GM10248 (cell line): ENCODE results near the gene SLC41A3.
A peak's percentile ranks its signal among the peaks of the same experiment; 100 is the strongest.
"Not testable (repeated sequence)": the region's sequence is repeated elsewhere in the genome, so short reads cannot be mapped to it uniquely, and the experiment has no call there.

Experiments
- CTCF ChIA-PET: fragments of 300-600 bp; sonication (Branson Sonifier 250); formaldehyde crosslinking; extraction: SDS; loops from one replicate; lab custom pipeline; 2021; ENCODE audit warnings: antibody characterized with exemption; lab: Yijun Ruan, JAX
- POLR2A ChIA-PET: fragments of 350-650 bp; sonication (Branson Sonifier 250); formaldehyde crosslinking; extraction: SDS; loops from one replicate; lab custom pipeline; 2020; ENCODE audit warnings: antibody characterized with exemption; lab: Yijun Ruan, JAX
- DNase-seq: peaks from one replicate; pipeline ENCODE4 v3.0.0; 2012; ENCODE audit errors: extremely low spot score
- CTCF ChIP-seq: IDR thresholded peaks from 2 replicates; pipeline ENCODE4 v1.5.1; 2012; ENCODE audit warnings: mild to moderate bottlenecking, low read depth; ENCODE audit errors: extremely low read depth, missing control alignments, control extremely low read depth

Gene SLC41A3

GRCh38 chr3:126002189-126002588, 81.7 kb downstream of the SLC41A3 start:
- TF ChIP-seq CTCF: no peak
- POLR2A ChIA-PET: no interaction called here
- no peak for DNase-seq
- CTCF ChIA-PET: no interaction called here

- DNase-seq, POLR2A ChIA-PET: not testable (repeated sequence)
- CTCF ChIA-PET: interaction anchor here (1.4 kb wide), 1 partner anchor 10 kb away, joined by 3 read pairs; no protein-coding TSS in a partner anchor
These were observed 87.2 kb downstream of the SLC41A3 start for GRCh38 chr3:125996751-125997150.

GRCh38 chr3:125990253-125990970, 93.5 kb downstream of the SLC41A3 start:
- ChIA-PET CTCF (no interaction called here), POLR2A (no interaction called here)
- DNase-seq: peak; percentile 79

GRCh38 chr3:125984951-125985350, 99.0 kb downstream of the SLC41A3 start:
- DNase-seq, CTCF ChIA-PET, POLR2A ChIA-PET: not testable (repeated sequence)

More at GRCh38 chr3:125990253-125990970, 93.5 kb downstream of the SLC41A3 start:
- no peak for TF ChIP-seq CTCF

- DNase-seq, POLR2A ChIA-PET: not testable (repeated sequence)
These were observed 106.8 kb downstream of the SLC41A3 start for GRCh38 chr3:125977104-125977503.

GRCh38 chr3:125976003-125976390, 107.9 kb downstream of the SLC41A3 start:
- DNase-seq, CTCF ChIA-PET, POLR2A ChIA-PET: not testable (repeated sequence)

More at GRCh38 chr3:125977104-125977503, 106.8 kb downstream of the SLC41A3 start:
- CTCF ChIA-PET: not testable (repeated sequence)

- CTCF ChIA-PET, POLR2A ChIA-PET: not testable (repeated sequence)
These were observed 108.5 kb downstream of the SLC41A3 start for GRCh38 chr3:125975245-125976002.

GRCh38 chr3:125971997-125972944, 111.7 kb downstream of the SLC41A3 start:
- TF ChIP-seq CTCF: peak; percentile 61
- POLR2A ChIA-PET, DNase-seq: not testable (repeated sequence)
- CTCF ChIA-PET: interaction anchor here (1.0 to 1.5 kb wide), 7 partner anchors 38 to 417 kb away, joined by 3 to 5 read pairs (median 3); no protein-coding TSS in a partner anchor

More at GRCh38 chr3:125975245-125976002, 108.5 kb downstream of the SLC41A3 start:
- DNase-seq: not testable (repeated sequence)

GRCh38 chr3:125968701-125969592, 115.0 kb downstream of the SLC41A3 start, which contains the start of gene ROPN1B:
Gene ROPN1B, plus strand, starts transcription at chr3:125969178. Its CDS starts 2,877 bp downstream, at chr3:125972055.
- DNase-seq, CTCF ChIA-PET, POLR2A ChIA-PET: not testable (repeated sequence)

GRCh38 chr3:125968121-125968520, 115.8 kb downstream of the SLC41A3 start:
- CTCF ChIA-PET: not testable (repeated sequence)

More at GRCh38 chr3:125968121-125968520, 115.8 kb downstream of the SLC41A3 start:
- POLR2A ChIA-PET, DNase-seq: not testable (repeated sequence)
